SU-DHL-6 (cell line): ENCODE data around the gene CDR2L.
A peak's percentile ranks its signal among the peaks of the same experiment; 100 is the strongest.

Experiments used
- H2AFZ ChIP-seq: fragments of 200-600 bp; sonication (generic); 2 replicates; pipeline ENCODE4 v1.6.1; 2014; ENCODE audit warnings: low read depth, mild to moderate bottlenecking, moderate library complexity, mixed read lengths, antibody characterized with exemption, low read length; ENCODE audit not compliant: severe bottlenecking
- H3F3A ChIP-seq: fragments of 200-600 bp; shearing (Covaris generic); 2 replicates; pipeline ENCODE4 v1.6.0; 2016; ENCODE audit warnings: antibody characterized with exemption, mild to moderate bottlenecking; ENCODE audit not compliant: insufficient read depth
- H3K27ac ChIP-seq: fragments of 200-600 bp; sonication (generic); 2 replicates; pipeline ENCODE4 v1.5.1; 2016; ENCODE audit warnings: low read depth, mild to moderate bottlenecking, low read length, moderate library complexity, mixed read lengths
- H3K27me3 ChIP-seq: fragments of 200-600 bp; sonication (generic), shearing (Covaris generic); 2 replicates; pipeline ENCODE4 v1.6.0; 2014; ENCODE audit warnings: mild to moderate bottlenecking, low read length
- H3K36me3 ChIP-seq: fragments of 200-600 bp; sonication (generic); 2 replicates; pipeline ENCODE4 v1.6.1; 2014; ENCODE audit warnings: mild to moderate bottlenecking, low read length, mixed read lengths
- H3K4me2 ChIP-seq: fragments of 300-600, 200-600 bp; shearing (Covaris generic), sonication (generic); 2 replicates; pipeline ENCODE4 v1.6.0; 2014; ENCODE audit warnings: low read length, low read depth, mild to moderate bottlenecking; ENCODE audit not compliant: poor library complexity, severe bottlenecking
- H3K4me3 ChIP-seq: fragments of 200-600 bp; sonication (generic); 2 replicates; pipeline ENCODE4 v1.5.1; 2014; ENCODE audit warnings: antibody characterized with exemption, low read length, mild to moderate bottlenecking, mixed read lengths; ENCODE audit not compliant: insufficient read depth, poor library complexity, severe bottlenecking
- H3K79me2 ChIP-seq: fragments of 200-600 bp; sonication (generic); 2 replicates; pipeline ENCODE4 v1.6.1; 2014; ENCODE audit warnings: mild to moderate bottlenecking, low read length, moderate library complexity; ENCODE audit not compliant: insufficient read depth
- H3K9ac ChIP-seq: fragments of 200-600 bp; sonication (generic); 2 replicates; pipeline ENCODE4 v1.7.0; 2014; ENCODE audit warnings: mild to moderate bottlenecking, low read length
- H3K9me2 ChIP-seq: fragments of 200-600 bp; sonication (generic); replicated peaks from 2 replicates; pipeline ENCODE4 v1.6.1; 2014; ENCODE audit warnings: low read length; ENCODE audit not compliant: insufficient read depth
- H3K9me3 ChIP-seq: fragments of 200-600 bp; sonication (generic); 2 replicates; pipeline ENCODE4 v1.6.1; 2014; ENCODE audit warnings: low read length, mixed read lengths; ENCODE audit not compliant: insufficient read depth
- H4K20me1 ChIP-seq: fragments of 200-600 bp; sonication (generic); 2 replicates; pipeline ENCODE4 v1.6.1; 2014; ENCODE audit warnings: low read depth, mild to moderate bottlenecking, antibody characterized with exemption, low read length, moderate library complexity, mixed read lengths
- CTCF ChIP-seq: fragments of 200-600 bp; sonication (generic); IDR thresholded peaks from one replicate; pipeline ENCODE4 v1.5.1; 2017; ENCODE audit warnings: antibody characterized with exemption, mild to moderate bottlenecking, low read length, moderate library complexity; ENCODE audit not compliant: insufficient read depth, poor library complexity, severe bottlenecking
- EZH2phosphoT487 ChIP-seq: fragments of 200-600 bp; sonication (generic), shearing (Covaris generic); conservative IDR thresholded peaks from 2 replicates; pipeline ENCODE4 v1.6.1; 2018; ENCODE audit warnings: mild to moderate bottlenecking, antibody characterized with exemption, low read length, moderate library complexity, mixed read lengths

Gene CDR2L

GRCh38 chr17:74954665-74955421 is 32.6 kb upstream of the CDR2L start:
- H3K9me2 ChIP-seq = no peaks in the 10 kb centered on the region

GRCh38 chr17:74956093-74956492 is 31.3 kb upstream of the CDR2L start:
- Histone ChIP-seq H3K9me3 (no peaks in the 10 kb centered on the region), H3K36me3 (no peaks in the 10 kb centered on the region), H2AFZ (no peak overlapping the region), H3K79me2 (no peaks in the 10 kb centered on the region), H3K9ac (no peak overlapping the region), H3K4me3 (no peak overlapping the region), H3K9me2 (no peaks in the 10 kb centered on the region), H4K20me1 (no peaks in the 10 kb centered on the region), H3K27ac (no peak overlapping the region), H3K27me3 (no peaks in the 10 kb centered on the region), H3K4me2 (no peak overlapping the region), H3F3A (no peaks in the 10 kb centered on the region)
- TF ChIP-seq EZH2phosphoT487 = no peak
- no peak for TF ChIP-seq CTCF

More at GRCh38 chr17:74954665-74955421, 32.6 kb upstream of the CDR2L start:
- H3K27me3 ChIP-seq = no peaks in the 10 kb centered on the region
- H3K4me2 ChIP-seq = no peak overlapping the region
- H3K36me3 ChIP-seq = no peaks in the 10 kb centered on the region
- no peaks in the 10 kb centered on the region for H3K9me3 ChIP-seq
- no peaks in the 10 kb centered on the region for H3K79me2 ChIP-seq
- H3K9ac ChIP-seq = no peak overlapping the region
- H4K20me1 ChIP-seq = no peaks in the 10 kb centered on the region
- H3F3A ChIP-seq = no peaks in the 10 kb centered on the region
- TF ChIP-seq CTCF = no peak
- no peak for TF ChIP-seq EZH2phosphoT487
- no peak overlapping the region for H3K4me3 ChIP-seq
- no peak overlapping the region for H2AFZ ChIP-seq
- H3K27ac ChIP-seq = no peak overlapping the region

GRCh38 chr17:74957935-74958740 is 29.3 kb upstream of the CDR2L start:
- no peaks in the 10 kb centered on the region for H3K9me3 ChIP-seq
- no peaks in the 10 kb centered on the region for H3F3A ChIP-seq
- H2AFZ ChIP-seq = no peak overlapping the region
- H3K79me2 ChIP-seq = no peaks in the 10 kb centered on the region
- TF ChIP-seq EZH2phosphoT487 (no peak), CTCF (peak; percentile 91)
- H3K9ac ChIP-seq = no peak overlapping the region
- no peak overlapping the region for H3K4me2 ChIP-seq
- no peaks in the 10 kb centered on the region for H3K9me2 ChIP-seq
- no peaks in the 10 kb centered on the region for H3K27me3 ChIP-seq
- H3K4me3 ChIP-seq = no peak overlapping the region
- H3K36me3 ChIP-seq = no peaks in the 10 kb centered on the region
- H4K20me1 ChIP-seq = no peaks in the 10 kb centered on the region
- no peak overlapping the region for H3K27ac ChIP-seq
